ENCODE data around the gene SPATA9. TPM values are rescaled to one million over a fixed set of nuclear protein-coding genes. Genes with fewer than 3 reads are reported as not detected.

The SPATA9 gene
- total and polyA plus RNA-seq, 2 donors (not counting 3 experiments of a cell fraction or from before 2014, with no cell fraction given): 0.07 TPM; not detected in 1

GRCh38 chr5:95609711-95610110 is 73.1 kb downstream of the SPATA9 start:
- FAIRE-seq (no peak), DNase-seq (ENCODE audit: low read depth, low spot score) (no peak)
- dilution Hi-C loops (cut with MboI; ENCODE audit: extremely low pct_ligation_motif_present, low sequenced_read_pairs) (no loop called here), intact Hi-C loops (cut with micrococcal nuclease) (no loop called here)
- Histone ChIP-seq H3K9me3 (replicated peaks; ENCODE audit: control insufficient read depth, insufficient read depth, low read length) (no peaks in the 10 kb centered on the region), H3K4me2 (ENCODE audit: insufficient read depth, low read length) (no peak overlapping the region), H3K27ac (ENCODE audit: insufficient read depth, low read depth, low read length) (no peak overlapping the region), H2AFZ (ENCODE audit: low read depth, low read length) (no peak overlapping the region), H3K9ac (replicated peaks; ENCODE audit: extremely low read depth, insufficient read depth, low read length) (no peak overlapping the region), H3K27me3 (ENCODE audit: control insufficient read depth in 2 of 2, insufficient read depth in 2 of 2, low read length in 2 of 2) (no peaks in the 10 kb centered on the region), H3K9me1 (replicated peaks; ENCODE audit: control insufficient read depth, extremely low read depth, insufficient read depth, low read length) (no peaks in the 10 kb centered on the region), H3K4me3 (replicated peaks in 1 of 3; ENCODE audit: insufficient read depth in 1 of 3, low read depth in 1 of 3, low read length in 3 of 3) (no peak overlapping the region), H4K20me1 (replicated peaks; ENCODE audit: control insufficient read depth, extremely low read depth, insufficient read depth, low read length) (no peaks in the 10 kb centered on the region), H3K4me1 (ENCODE audit: control insufficient read depth, extremely low read depth, insufficient read depth, low read length) (no peaks in the 10 kb centered on the region), H3K79me2 (ENCODE audit: control insufficient read depth, insufficient read depth, low read length) (no peaks in the 10 kb centered on the region), H3K36me3 (ENCODE audit: control insufficient read depth in 2 of 2, extremely low read depth in 1 of 2, insufficient read depth in 2 of 2, low read length in 2 of 2) (no peaks in the 10 kb centered on the region)
- no peak for TF ChIP-seq FOS (IDR thresholded peaks at IDR 0.05; ENCODE audit: borderline replicate concordance, insufficient read depth, low read length)
- TF ChIP-seq, protein P1, sequence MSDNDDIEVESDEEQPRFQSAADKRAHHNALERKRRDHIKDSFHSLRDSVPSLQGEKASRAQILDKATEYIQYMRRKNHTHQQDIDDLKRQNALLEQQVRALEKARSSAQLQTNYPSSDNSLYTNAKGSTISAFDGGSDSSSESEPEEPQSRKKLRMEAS (IDR thresholded peaks at IDR 0.05; ENCODE audit: insufficient read depth, insufficient read length): no peak
- no peak for TF ChIP-seq GATA2 (IDR thresholded peaks at IDR 0.05; ENCODE audit: insufficient read depth, insufficient read length, low read depth, low read length)
- no peak for TF ChIP-seq POLR2AphosphoS5 (IDR thresholded peaks at IDR 0.05; ENCODE audit: insufficient read depth, low read depth, low read length)
- TF ChIP-seq EZH2 (IDR thresholded peaks at IDR 0.05; ENCODE audit: borderline replicate concordance, low read depth, low read length, severe bottlenecking): no peak
- CTCF ChIA-PET: no interaction called here
- BruUV-seq (replicated peaks): no TSS peak
- POLR2A ChIA-PET: no interaction called here

Other genes starting within 250 kb of the SPATA9 start
- 92.6 and 100 TPM in 2 replicates for gene SKIC3, start 128.0 kb downstream of the SPATA9 start, total RNA-seq
- 14.2 and 18.8 TPM in 2 replicates for gene SKIC3, start 128.0 kb downstream of the SPATA9 start, polyA plus RNA-seq
- 4.9 and 5.3 TPM in 2 replicates for gene ARSK, start 127.9 kb downstream of the SPATA9 start, total RNA-seq
- gene ARSK, start 127.9 kb downstream of the SPATA9 start, polyA plus RNA-seq: 2.8 and 3.7 TPM in 2 replicates
- gene GPR150, start 62.9 kb downstream of the SPATA9 start, total RNA-seq: 0.31 and 0.35 TPM in 2 replicates
- gene GPR150, start 62.9 kb downstream of the SPATA9 start, polyA plus RNA-seq: 0.16 and 0.28 TPM in 2 replicates
- gene RFESD, start 36.2 kb downstream of the SPATA9 start, total RNA-seq: 1.1 and 2.0 TPM in 2 replicates
- 0.57 and 0.88 TPM in 2 replicates for gene RFESD, start 36.2 kb downstream of the SPATA9 start, polyA plus RNA-seq
- 37.6 and 44.1 TPM in 2 replicates for gene RHOBTB3, start 48.3 kb upstream of the SPATA9 start, total RNA-seq
- 42.2 and 52.1 TPM in 2 replicates for gene RHOBTB3, start 48.3 kb upstream of the SPATA9 start, polyA plus RNA-seq
- 13.3 and 14.2 TPM in 2 replicates for gene GLRX, start 139.7 kb upstream of the SPATA9 start, total RNA-seq
- 25.3 and 40.3 TPM in 2 replicates for gene GLRX, start 139.7 kb upstream of the SPATA9 start, polyA plus RNA-seq